Superior temporal gyrus (tissue), 1 donor: ENCODE data around the gene C17orf113.
A peak's percentile ranks its signal among the peaks of the same experiment; 100 is the strongest.

Experiments used
- DNase-seq: peaks from one replicate; pipeline ENCODE4 v3.0.0-alpha.2; 2016; ENCODE audit errors: extremely low spot score

The C17orf113 gene

DNA sequence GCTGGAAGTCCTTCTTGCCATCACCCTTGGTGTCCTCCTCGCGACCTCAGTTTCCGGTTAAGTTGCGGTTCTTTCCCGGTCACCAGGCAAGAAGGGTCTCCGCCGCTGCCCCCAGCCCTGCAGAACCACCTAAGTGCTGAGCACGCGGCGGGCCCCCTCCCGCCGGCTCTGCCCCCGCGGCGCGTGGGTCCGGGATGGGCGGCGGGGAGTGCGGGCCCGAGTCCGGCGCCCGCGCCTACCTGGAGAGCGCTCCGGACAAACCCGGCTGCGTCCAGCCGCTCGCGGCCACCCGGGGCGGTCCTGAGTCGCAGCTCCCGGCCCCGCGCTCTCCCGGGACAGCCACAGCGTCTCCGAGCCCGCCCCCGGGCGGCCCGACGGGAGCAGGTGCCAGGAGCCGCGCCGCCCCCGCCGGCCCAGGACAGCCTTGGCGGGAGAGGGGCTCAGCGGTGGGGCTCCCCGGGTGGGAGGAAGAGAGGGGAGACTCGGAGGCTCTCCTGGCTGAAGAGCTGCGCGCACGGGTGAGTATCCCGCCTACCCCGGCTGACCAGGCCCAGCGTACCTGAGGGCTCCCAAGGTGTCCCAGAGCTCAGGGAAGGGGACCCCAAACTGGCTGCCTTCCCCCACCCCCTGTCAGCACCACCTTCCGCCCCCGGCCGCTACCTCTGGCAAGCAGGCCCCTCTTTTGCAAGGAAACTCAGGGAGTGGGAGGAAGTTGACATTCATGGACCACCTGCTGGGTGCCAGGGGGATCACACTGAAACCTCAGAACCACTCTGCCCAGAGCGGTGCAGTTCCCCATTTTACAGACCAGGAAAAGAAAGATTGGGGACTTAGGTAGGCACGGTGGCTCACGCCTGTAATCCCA is 22.2 kb upstream of the C17orf113 start:
- no peak for DNase-seq

DNA sequence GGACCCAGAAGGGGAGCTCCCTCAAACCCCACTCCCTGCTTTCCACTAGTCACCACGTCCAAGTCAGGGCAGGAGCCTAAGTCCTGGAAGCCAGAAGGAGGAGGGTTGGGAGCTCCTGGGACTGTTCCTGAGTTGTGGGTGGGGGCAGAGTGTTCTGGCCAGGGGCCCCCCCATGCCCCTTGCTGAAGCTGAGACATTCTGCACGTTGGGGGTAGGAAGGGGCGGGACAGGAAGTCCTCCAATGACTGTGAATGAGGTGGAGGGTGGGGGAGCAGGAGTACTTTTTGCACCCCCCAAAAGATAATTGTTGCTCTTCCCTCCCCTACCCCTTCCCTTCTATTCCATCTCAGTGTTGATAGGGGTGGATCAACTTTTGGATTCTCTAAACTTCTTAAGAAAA is 21.4 kb upstream of the C17orf113 start:
- DNase-seq = no peak

DNA sequence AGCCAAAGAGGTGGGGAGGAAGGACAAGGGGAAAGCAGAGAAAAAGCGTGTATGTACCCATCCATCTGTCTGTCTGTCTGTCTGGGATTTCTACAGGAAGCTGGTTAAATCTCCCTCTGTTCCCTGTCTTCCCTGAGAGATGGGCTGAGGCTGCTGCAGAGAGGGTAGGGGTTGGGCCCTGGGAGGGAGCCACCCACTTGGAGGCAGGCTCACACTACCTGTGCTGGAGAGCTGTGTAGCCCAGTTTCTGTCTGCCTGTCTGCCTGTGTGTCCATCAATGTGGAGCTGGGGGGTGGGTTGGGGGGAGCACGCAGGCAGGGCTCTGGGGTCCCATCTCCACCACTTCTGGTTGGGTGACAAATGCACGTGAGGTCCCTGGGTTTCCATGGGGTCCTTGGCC is 18.6 kb upstream of the C17orf113 start:
- DNase-seq = no peak

DNA sequence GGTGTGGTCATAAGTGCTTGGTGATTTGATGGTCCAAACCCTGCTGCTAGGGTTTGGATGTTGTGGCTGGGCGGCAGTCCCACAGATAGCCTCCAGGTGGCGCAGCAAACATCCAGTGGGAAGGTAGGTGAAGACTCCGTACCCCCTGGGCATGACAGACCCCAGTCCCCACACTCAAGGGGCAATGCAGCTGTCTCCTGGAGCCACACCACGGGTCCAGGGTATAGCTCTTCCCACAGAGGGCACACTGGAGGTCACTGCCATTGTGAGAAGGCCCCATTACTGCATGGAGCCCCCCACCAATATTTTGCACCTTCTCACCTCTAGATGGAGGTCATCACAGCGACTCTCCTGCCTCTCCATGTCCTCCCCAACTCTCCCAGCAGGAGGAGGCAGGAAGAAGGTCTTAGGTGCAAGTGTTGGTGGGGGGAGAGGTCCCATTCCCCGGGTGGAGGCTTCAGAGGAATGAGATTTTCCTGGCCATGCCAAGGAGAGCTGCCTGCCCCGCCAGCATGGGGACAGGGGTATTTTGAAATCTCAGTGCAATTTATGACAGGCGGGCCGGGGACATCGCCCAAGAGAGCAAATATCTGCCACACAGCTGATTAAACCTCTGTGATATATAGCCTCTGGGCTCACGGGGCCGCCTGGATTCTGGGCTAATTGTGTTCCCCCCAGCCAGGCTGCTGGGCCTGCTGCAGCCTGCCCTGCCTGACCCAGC is 17.1 kb upstream of the C17orf113 start:
- peak; percentile 75 for DNase-seq

DNA sequence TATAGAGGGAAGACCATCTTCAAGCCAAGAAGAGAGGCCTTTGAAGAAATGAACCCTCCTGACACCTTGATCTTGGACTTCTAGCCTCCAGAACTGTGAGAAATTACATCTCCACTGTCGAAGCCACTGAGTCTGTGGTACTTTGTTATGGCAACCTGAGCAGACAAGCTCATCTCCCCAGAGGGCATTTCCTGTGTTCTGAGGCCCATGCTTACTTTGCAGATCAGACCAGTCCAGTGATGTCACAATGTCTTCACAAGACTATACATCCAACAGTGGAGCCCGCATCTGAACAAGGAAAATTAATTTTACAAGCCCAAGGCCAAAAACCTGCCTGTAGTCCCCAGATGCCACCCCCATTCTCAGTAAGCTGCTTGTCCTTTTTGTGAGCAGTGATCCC is 14.8 kb upstream of the C17orf113 start:
- DNase-seq = no peak

DNA sequence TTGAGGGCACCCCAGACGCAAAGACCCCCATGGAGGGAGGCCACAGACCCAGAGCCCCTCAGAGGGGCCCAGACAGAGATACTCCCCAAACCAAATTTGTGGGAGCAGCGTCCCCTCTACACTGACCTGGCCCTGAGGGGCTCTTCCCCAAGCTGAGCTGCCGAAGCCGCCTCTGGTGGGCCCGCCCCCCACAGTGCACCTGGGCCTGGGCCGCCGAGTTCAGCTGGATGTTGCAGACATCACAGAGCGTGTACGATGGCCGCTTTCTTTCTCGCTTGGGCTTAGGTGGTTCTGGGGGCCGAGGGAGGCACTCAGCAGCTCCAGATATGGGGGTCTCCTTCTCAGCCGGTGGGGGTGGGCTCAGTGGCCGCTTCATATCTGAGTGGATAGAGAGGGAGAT is 12.3 kb upstream of the C17orf113 start:
- no peak for DNase-seq

DNA sequence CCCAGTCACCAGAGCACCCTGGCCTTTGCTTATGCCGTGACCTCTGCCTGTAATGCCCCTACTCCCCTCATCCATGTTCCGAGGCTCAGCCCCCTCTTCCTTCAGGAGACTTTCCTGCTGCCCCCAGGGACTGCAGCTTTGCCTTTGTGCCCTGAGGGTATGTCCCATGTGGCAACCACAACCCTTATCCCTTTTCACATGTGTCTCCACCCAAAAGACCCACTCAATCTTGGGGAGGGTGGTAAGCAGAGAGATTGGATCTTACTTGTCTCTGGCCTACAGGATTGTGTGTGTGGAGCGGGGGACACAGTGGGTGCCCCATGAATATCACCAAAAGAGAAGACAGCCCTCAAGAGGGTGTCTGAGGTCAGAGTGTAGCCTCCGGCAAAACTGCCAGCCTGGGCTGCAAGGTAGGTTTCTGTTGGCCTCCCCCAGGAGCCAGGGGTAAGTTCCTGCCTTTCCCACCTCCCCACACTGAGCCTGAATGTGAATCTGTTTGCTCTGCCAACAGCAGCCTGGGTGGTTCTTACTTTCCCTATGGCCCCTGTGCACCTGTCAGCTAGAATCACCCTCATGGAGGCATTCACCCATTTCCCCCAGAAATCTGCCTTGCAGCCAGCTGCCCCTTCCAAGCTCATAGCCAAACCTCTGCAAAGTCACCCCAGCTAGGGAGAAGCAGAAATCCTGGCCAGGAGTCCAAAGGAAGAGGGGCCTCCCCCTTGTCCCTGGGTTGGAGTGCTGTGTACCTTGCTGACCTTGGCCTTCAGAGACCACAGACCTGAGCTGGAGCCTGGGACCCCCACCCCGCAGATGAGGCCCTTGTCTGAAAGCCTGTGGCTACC is 11.5 kb upstream of the C17orf113 start:
- DNase-seq = no peak

DNA sequence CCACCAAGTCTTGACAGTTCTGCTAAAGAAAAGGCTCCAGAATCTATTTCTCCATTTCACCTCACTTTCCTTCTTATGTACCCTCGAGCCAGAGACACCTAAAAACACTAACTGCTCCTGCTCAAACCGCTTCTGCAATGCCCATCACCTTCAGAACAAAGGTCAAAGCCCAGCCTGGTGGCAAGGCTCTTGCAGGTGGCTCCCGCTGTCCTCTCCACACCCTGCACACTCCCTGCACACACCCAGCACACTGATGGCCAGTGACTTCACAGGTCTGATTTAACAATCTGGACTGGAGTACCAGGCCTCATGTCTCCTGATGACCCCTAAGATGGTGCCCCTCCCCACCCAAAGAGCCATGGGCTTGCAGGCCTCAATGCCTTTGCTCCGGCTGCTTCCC is 9.8 kb upstream of the C17orf113 start:
- DNase-seq = no peak

DNA sequence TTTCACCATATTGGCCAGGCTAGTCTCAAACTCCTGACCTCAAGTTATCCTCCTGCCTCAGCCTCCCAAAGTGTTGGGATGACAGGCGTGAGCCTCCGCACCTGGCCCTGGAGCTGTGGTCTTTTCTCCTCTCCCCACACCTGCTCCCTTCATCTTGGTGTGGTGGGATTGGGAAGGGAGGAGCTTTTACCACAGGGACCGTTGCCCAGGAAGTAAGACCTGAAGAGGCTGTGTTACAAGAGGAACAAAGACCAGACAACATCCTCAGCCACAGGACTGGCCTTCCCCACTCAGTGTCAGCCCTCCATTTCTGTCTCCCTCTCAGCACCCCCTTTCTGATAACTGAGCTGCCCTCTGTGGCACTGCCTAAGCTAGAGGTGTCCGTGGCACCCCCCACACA is 9.4 kb upstream of the C17orf113 start:
- DNase-seq = no peak

DNA sequence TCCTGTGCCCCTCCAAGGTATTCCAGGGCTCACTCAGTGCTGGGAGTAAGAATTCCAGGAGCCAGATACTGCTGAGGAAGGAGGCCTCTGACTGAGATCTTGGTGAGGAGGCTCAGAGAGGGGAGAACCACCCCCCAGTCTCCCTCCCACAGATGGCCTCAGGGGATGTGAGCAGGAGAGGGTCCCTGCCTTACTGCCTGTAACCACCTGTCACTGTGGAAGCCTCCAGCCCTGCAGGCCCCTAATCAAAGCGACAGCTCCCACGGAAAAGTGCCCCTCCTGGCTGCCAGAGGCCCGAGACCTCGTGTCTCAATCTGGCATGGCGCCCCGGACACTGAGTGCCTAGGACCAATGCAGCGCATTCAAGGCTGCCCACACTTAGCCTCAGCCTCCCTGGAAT is 7.7 kb upstream of the C17orf113 start:
- DNase-seq = no peak

DNA sequence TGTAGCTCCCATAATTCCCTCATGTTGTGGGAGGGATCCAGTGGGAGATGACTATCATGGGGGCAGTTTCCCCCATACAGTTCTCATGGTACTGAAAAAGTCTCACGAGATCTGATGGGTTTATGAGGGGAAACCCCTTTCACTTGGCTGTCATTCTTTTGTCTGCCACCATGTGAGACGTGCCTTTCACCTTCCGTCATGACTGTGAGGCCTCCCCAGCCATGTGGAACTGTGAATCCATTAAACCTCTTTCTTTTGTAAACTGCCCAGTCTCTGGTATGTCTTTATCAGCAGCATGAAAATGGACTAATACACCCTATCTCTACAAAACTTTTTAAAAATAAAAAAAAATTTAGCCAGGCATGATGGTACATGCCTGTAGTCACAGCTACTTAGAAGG is 6.2 kb upstream of the C17orf113 start:
- no peak for DNase-seq

DNA sequence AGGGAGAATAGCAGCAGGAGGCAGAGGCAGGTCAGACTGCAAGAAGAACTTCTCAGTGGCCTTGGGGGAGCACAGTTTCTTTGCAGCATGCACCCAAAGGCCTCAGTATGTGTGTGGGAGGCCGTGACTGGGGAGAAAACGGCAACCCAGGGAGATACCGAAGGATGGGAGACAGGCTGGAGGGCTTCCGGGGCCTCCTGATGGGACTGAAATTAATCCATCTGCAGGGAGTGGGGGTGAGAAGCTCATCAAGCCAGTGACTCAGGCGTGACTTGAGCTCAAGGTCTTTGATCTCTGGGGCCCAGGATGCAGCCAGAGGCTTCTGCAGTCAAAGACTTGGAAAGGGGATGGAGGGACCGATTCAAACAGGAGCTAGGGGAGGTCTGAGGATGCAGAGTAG is 5.1 kb upstream of the C17orf113 start:
- DNase-seq = no peak

DNA sequence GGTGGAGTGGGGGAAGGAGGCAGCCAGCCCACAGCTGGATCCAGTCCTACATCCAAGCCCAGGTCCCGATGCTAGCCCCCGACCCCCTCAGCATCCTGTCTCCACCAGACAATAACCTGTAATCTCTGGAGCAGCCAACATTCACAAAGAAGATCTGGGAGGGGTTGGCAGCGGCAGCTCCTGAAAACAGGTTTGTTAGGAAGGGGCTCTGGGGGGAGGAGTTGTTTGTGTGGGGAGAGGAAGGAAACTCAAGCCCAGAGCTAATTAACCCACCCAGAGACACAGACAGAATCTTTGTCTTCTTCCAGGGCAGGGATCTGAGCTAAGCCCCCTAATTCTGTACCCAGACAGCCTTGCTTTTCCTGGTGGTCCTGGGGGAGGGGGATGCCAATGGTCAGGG is 4.6 kb upstream of the C17orf113 start:
- DNase-seq = no peak

DNA sequence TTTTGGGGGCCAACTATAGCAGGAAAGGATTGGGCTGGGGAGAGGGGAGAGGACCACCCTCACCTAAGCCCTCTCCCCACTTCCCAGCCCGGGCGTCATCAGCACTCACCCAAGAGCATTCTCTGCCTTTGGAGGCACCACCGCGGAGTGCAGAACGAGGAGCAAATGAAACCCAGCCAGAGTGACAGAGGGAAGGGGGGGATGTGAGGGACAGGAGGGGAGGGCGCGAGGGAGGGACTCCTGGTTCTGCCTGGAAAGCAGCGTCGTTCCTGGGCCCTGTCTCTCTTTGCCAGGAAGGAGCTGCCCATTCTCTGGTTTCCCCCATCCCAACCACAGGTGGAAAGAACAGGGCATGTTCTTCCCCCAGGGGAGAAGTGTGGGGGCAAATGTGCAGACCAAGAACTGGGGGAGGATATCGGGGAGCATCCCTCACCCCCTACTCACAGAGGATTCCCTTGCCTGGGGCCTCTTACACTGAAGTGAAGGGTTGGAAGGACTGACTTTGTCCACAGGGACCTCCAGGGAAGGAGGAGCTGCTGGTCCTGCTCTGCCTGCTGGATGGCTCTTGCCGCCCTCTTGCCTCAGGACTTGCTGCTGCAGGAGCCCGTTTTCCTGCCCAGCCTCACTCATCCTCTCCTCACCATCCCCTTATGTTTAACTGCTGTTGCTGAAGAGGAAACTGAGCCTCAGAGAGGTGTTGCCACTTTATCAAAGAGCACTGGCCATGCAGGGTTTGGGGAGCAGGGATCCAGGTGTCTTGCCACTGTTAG is 3.5 kb upstream of the C17orf113 start:
- DNase-seq = no peak

DNA sequence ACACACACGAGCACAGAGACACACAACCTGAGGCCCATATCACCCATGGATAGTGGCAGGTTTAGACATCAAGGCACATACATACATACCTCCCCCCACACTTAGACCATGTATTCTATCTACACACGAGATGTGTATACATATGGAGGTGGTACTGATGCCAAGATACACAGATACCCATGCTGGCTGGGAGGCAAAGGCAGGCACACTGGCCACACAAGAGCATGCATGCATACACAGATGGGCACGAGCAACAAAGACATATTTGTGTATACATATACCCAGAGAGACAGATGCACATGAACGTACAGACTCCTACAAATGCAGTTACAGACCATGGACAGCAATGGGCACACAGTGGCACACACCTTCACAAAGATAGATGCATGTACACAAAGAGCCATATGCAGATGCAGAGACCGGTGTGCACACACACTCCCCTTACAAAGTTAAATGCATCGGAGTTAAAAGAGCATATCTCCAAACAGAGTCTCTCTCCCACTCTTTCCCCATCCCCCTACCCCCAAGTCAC is 2.0 kb upstream of the C17orf113 start:
- DNase-seq = no peak

DNA sequence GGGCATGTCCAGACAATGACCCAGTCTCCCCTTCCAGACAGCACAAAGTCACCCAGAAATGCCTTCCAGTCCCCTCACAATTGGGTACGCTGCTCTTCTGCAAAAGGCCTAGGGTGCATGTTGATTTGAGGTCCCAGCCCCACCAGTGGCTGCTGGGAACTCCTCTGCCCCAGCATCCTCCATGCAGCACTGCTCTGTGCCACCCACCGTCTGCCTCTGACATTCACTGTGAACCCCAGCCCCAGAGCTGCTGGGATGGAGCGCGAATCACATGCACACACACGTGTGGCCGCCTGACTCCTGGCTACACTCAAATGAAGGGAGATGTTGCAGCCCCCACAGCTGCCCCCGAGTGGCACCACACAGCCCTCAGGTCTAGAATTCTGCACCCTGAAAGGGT is 1.2 kb upstream of the C17orf113 start:
- DNase-seq = no peak

DNA sequence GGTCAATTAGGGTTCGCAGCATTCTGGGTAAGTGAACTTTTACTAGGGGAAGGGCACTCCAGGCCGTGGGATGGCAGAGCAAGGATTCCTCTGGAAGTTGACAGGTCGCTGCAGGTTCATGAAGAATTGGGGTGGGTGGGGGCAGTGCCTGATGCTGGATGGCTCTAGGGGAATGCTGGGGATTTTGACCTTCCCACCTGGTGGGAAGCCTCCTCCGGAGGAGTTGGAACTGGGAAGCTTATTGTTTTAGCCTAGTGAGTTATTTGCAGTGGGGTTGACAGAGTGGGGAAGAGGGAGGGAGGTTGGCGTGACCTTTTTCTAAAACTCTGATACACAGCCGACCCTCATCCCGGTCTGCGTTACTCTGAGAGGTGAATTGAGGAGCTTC is 606 bp upstream of the C17orf113 start:
- no peak for DNase-seq

DNA sequence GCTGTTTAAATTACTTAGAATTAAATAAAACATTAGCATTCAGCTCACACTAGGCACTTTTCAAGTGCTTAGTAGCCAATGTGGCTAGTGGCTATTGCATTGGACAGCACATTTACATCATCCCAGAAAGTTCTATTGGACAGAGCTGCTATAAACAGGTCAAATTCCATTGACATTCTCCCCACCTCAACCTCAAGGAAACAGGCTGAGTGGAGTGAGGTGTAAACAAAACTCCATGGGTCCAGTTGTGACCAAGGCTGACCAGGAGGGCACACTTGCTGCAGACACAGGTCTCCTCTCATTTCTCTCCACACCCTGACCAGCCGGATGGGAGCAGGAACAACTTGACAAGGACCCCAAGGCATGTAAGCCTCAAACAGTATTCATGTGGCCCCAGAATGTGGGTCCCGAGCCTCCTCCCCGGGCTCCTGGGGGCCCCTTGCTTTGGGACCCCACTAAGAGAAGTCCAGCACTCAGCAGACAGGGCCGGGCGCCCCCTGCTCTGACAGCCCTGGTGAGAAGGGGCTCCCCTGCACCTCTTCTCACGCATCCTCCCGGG is 488 bp downstream of the C17orf113 start:
- peak; percentile 11 for DNase-seq

DNA sequence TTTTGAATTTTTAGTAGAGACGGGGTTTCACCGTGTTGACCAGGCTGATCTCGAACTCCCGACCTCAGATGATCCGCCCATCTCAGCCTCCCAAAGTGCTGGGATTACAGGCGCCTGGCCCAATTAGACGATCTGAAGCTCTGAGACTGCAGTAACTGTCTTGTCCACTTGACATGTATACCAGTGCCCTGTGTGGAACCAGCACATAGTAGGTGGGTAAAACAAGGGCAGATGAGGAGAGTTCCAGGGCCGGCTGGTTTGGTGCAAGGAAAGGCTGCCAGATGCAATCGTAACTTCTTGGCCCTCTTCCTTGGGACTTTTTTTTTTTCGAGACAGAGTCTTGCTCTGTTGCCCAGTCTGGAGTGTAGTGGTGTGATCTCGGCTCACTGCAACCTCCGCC is 3.1 kb downstream of the C17orf113 start:
- DNase-seq = no peak

DNA sequence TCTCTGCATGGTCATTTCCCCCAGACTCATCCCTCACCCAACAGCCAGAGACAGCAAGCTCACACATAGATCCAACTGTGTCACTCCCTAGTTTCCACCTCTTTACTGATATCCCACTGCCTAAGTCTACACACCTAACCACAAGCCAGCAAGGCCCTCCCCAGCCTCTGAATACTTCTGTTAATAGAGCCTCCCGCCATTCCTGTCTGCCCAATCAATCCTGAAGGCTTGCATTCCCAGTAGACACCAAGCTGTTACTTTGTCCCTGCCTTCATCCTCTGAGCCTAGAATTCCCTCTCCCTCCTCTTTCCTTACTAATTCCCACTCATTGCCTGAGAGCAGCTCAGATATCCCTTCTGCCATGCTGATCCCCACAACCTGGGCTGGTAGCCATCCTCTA is 4.7 kb downstream of the C17orf113 start:
- no peak for DNase-seq
